NCI-H748 (cell line): Measurements from ENCODE around the gene AMOTL2.
A peak's percentile ranks its signal among the peaks of the same experiment; 100 is the strongest.

Experiments
- DNase-seq: peaks from one replicate; lab custom pipeline; 2025; ENCODE audit not compliant: unreplicated experiment; lab: John Stamatoyannopoulos, UW

Gene AMOTL2

DNA sequence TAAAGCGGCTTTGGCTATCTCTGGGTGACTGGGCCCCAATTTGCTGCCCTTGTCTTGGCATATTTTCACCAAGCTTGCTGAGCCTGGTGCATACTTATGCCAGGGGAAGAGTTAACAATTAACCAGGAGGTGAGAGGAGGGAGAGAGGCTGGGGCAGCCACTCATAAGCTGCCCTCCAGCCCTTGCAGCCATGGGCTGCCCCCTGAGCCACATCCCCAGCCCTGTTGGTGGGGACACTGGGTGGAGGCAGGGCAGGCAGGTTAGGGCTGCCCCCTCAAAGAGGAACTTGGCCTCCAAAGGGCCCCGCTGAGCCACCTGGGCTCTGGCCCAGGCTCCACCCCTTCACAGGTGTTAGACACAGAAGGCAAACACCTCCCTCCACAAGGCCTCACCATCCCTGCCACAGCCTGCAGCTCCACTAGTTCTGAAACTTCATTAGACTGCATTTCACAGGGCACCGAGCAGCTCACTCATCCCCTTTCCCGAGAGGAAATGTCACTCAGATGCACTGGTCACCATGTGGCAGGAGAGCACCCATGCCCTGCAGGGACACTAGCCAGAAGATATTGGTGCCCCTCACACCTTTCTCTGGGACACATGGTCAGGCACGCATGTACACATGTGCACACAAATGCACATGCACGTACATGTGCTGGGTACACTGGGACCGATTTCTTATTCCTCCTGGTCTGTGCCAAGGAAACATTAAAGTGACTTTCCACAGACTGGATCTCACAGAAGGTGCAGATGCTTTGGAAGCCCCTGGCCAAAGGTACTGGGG lies 20.2 kb downstream of the AMOTL2 start:
- DNase-seq: no peak

DNA sequence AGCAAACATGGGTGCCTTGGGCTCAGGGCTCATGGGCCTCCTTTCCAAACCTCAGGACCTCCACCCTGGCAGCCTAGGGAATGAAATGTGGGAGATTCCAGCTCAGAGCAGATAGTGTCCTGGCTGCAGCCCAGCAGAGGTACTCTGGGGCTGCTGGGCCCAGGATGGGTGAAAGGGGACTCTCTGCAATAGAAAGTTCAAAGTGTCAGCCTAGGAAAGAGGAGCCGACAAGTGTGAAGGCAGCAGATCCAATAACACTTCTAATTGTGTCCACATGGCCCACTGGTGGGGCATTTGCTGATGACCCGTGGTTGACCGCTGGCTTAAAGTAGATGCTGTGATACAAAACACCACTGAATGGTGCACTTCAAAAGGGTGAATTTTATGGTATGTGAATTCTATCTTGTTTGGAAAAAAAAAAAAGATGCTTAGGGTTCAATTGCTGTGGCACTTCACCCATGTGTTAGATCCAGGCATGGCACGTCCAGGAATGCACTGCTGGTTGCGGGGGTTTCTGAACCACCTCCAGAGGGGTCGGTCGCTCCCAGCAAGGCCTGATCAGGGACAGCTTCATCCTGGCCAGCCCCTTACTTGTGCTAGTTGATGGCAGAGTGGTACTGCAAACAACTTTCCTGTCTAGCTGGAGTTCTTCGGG lies 20.9 kb downstream of the AMOTL2 start:
- no peak for DNase-seq

DNA sequence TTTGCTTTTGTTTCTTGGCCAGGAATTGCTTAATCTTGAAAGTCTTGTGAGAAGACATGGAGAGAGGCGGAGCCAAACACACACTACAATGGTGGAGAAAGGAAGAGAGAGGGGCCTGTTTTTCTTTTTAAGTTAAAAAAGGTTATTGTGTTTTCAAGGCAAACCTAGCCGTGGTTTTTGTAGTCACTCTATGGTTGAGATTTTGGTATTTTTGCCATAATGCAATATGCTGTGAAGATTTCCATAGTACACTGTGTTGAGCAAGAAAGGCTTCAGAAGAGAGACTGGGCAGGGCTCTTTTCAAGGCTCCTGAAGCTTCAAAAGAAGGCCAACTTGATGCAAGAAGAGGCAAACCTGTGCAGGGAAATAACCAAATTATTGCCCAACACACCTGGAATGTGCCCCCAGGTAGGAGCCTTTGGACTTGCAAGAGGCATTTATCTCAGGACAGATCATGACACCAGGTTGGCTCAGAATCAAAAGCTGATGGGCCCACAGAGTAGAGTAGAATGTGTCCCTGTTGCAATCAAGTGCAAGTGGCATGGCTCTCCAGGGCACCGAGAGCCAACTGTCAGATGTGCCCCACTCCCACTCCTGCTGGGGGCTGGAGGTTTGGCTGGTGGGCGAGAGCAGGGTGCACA lies 22.1 kb downstream of the AMOTL2 start:
- DNase-seq: no peak

DNA sequence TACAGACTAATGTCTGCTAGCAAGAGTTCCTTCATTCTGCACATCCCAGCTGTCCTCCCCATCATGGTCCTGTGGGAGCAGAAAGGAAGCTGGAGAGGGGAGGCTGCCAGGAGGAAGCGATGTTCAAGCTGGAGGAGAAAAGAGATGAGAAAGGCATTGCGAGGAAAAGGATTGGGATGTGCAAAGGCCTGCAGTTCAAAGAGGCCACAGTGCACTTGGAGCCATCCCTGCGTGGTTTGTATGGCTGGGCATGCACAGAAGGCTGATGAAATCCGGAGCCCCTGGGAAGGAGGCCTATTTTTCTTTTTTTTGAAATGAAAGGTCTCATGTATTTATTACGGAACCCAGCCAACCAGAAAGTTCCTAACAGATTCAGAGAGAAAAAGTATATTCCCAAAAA lies 22.8 kb downstream of the AMOTL2 start:
- no peak for DNase-seq

DNA sequence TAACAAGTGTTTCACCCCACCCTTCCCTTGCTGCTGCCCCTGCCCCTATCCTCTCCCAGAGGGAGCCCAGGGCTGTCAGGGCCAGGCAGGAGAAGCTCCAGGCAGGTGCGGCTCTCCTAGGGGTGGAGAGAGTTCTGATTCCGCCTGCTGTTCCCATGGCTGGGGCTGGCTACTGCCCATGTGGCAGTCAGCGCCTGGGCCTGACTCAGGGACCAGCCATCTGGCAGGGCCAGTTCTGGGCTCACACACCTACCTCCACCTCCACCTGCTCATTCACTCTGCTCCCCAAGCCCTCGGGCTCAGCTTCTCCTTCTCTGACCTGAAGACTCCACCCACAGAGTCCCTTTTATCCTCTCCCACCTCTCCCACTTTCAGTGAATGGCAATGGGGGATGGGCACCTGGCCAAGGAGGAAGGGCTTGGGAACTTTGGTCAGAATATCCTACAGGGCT lies 23.4 kb downstream of the AMOTL2 start:
- no peak for DNase-seq

DNA sequence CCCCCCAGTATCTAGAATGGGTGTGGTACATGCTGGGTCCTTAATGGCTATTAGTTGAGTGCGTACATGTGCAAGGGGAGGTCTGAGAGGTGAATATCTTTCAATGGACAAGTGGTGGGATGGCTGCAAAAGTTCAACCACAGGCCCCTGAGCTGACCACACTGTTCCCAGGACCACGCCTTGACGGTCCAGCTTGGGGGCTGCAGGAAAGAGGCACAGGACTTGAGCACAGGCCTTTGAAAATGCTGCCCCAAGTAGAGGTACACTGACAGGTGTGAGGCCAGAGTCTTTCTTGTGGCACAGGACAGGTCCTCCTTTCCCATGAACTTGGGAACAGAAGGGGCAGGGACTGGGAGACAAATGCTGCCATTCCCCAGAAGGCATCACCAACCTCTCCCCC lies 24.0 kb downstream of the AMOTL2 start:
- no peak for DNase-seq

DNA sequence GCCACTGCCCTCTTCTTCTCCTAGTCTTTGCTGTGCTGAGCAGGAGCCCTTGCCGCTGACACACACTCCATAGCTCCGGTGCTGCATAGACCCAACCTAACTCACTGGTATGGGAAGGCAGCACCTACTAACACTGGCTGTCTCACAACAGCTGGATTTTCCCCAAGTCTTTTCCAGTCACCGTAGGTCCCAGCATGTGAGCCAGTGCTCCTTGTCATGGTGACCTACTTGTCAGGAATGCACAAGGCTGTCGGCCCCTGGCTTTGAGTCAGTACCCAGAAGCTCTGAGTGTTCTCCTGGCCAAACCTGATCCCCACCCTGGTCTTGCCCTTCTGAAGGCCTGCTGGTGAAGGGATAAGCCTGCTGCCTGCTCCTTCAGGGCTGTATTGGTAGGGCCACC lies 25.7 kb downstream of the AMOTL2 start:
- no peak for DNase-seq

DNA sequence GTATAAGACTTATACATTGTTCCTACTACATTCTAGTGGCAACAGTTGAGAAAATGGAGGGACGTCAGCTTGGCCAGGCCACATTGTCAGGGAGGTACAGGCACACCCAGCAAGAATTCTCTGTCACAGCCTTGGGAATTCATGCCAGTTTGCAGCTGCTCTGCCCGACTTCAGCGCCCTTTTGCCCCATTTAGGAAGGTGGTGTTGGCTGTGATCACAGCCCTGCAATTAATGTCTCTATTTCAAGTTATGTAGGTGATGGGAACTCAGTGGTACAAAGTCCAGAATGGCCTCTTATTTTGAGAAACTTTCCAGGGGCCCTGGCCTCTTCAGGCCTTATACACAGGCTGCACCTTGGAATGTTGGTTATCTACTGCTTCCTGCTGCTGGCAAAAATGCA lies 26.7 kb downstream of the AMOTL2 start:
- no peak for DNase-seq

DNA sequence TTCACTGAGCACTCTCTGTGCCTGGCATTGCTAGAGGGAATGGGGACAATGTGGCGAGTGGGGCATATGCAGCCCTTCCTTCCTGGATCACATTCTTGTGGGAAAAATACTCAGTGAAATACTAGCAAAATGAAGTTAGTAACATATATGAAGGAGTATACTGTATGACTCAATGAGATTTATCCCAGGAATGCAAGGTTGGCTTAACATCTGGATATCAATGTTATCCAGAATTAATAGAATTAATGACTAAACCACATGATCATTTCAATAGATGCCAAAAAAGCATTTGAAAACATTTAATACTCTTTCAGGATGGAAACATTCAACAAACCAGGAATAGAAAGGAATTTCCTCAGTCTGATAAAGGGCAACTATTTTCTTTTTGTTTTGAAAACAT lies 27.5 kb downstream of the AMOTL2 start:
- DNase-seq: no peak

DNA sequence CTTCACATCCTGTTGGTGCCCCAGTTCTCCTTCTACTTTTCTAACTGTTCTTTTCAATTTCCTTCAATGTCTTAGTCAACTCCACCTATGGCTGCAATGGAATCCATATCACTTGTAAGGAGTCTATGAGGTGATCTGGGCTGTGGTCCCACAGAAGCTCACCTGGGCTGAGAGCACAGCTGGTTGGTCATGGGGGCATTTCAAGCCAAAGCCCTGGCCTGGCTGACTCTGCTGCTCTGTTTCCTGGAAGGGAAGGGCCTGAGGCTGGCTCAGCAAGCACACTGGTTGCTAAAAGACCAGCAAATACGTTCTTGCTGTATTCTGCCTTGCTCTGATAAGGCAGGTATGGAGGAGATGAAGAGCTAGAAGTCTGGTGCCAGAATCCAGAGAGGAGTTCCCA lies 29.0 kb downstream of the AMOTL2 start:
- DNase-seq: no peak

DNA sequence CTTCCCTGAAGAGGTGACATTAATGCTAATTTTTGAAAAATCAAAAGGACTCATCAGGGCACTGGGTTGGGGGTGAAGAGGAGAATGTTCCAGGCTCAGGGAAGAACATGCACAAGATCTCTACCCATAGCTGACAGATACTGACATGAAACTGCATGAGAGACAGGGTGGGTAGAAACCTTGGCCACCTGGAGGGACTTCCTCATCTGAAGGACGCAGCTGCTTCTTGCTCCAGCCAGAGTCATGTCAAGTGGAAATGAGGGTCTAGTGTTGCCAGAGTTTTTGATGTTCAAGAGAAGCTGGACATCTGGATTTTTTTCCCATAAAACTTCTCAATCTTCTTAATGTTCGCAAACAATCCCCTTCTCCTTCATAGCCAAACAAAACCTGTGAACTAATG lies 29.7 kb downstream of the AMOTL2 start:
- DNase-seq: no peak

DNA sequence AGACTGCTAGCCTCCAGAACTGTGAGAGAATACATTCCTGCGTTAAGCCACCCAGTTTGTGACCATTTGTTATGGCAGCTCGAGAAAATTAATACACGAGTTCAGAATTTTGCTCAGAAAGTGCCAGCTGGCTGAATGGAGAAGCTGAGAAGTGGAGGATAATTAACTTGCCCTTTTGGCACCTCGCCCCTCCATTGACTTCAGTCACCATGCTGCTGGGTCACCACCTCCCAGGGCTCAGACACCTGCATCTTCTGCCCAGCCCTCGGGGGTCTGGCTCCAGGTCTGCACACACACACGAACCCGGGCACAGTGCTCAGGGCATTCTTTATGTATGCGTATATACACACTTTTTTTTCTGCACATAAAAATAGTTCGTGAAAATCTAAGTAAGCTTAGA lies 32.0 kb downstream of the AMOTL2 start:
- DNase-seq: no peak

DNA sequence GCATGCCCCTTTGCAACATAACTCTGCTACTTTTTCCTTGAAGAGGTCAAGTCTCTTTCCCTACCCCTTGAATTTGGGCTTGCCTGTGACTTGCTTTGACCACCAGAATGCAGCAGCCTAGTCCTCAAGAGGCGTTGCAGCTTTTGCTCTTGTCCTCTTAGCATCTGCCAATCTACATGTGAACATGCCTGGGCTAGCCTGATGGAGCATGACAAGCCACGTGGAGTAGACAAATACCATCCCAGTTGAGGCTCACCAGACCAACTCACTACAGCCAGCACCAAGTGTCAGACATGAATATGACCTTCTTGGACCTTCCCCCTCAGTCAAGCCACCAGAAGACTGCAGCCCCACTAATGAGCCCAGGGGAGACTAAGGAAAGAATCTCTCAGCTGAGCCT lies 32.9 kb downstream of the AMOTL2 start:
- DNase-seq: peak; percentile 12

DNA sequence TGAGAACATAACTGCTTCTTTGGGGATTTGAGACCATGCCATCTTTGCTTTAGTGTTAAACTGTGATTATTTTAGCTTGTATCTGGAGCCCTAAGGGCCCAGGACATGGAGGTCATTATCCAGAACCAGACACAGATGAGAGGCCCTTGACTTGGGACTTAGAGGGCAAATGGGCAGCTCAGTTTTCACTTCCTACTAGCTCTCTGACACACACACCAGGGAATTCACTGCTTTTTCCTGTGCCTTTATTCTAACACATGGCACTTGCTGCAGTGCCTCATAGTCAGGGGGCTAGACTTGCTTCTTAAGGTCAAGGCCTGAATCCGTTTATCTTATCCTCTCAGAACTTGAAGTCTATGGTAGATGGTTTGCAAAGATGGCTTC lies 33.3 kb downstream of the AMOTL2 start:
- no peak for DNase-seq

DNA sequence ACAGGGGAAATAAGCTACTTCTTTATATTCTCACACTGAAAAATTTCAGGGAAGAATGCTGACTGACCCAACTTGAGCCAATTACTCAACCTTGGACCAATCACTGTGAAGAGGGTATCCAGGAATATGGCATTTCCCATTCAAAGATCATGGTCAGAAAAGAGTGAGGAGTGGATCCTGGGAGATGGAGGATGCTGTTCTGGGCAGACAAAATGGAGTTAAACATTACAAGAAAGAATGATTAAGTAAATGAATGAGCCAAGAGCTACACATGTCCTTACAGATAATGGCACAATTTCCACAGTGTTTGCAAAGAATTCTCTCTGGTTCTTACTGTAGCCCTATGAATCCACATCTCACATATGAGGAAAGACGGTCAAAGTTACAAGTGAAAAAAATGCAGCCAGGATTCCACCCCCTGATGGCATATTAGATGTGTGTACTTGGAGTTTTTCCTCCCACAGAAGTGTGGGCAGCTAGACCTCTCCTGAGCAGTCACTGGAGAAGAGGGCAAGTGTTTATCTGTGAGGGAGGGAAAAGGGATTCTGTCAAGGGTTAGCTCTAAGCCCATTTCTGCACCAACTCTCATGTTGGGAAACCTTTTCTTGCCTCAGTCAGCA lies 33.8 kb downstream of the AMOTL2 start:
- no peak for DNase-seq

DNA sequence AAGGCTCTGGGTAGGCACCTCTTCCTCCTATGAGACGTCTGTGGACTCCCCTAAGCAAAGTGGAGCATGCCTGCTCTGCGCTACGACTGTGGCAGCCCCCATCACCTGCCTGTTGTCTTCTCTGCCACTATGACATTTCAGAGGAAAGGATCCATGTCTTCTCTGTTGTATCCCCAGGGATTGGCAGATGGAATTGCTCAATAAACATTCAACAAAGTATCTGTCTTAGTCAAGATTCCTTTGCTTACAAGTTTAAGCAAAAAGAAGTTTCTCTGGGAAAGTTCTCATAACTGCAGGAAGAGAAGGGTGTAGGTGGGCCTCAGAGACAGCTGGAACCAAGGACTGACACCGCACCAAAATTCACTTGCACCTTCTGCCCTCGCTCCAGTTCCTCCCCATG lies 34.3 kb downstream of the AMOTL2 start:
- no peak for DNase-seq

DNA sequence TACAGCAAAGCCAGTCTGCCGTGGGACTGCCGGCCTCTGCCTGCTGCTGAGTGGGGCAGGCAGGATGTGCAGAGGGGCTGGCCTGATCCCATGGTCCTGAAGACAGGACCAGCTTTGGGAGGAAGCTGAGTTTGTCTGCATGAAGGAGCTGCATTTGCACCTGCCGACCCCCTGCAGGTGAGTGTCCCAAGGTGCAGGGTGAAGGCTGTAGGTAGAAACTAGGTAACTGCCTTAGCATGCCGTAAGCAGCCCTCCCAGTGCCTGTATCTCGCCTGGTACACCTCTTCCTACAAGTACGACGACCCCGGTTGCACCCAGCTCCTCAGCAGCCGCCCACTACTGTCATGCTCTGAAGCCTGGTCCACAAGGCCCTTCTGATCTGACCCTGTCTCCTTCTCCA lies 34.9 kb downstream of the AMOTL2 start:
- no peak for DNase-seq

DNA sequence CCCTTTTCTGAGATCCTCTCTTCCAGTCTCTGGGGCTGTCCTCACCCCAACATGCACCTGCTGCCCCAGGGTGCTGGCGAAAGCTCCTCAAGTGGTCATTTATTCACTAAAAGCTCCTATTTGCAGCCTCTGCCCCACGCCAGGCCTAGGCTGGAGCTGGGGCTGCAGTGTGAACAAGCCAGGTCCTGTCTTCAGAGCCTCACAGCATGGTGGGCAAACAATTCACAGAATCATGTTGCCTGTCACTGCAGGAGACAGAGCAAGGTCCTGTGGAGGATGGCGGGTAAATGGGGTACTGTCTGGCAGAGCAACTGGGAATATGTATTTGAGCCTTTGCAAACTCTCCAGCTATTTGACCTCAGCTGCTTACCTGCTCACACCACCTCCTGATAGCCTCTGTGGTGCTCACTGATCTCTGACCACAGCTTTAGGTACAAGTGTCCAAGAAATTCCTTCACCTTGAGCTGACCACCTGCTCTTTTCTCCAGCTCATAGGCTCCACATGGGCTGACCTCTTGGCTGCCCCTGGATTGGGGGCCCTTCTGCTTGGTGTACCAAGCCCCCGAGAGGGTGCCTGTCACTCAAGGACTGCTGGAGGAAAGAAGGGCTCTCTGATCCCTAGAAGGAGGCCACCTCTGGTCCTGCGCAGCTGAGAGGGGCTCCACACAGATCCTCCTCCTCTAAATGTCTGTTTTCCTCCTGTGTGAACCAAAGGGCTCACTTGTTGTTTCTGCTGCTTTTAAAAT lies 35.6 kb downstream of the AMOTL2 start:
- DNase-seq: no peak

DNA sequence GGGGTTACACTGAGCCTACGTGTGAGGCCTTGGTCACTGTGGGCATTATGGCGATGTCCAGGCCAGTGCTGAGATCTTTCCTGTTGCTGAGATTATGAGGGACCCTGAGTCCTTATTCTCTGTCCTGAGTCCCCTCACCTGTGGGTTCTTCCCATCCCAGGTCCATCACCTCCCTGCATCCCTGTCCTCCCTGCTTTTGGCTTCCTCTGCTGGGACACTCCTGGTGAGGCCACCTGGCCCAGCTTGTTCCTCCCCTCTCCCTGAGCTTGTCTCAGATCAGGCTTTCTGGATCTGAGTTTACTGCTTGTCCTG lies 36.1 kb downstream of the AMOTL2 start:
- DNase-seq: no peak

DNA sequence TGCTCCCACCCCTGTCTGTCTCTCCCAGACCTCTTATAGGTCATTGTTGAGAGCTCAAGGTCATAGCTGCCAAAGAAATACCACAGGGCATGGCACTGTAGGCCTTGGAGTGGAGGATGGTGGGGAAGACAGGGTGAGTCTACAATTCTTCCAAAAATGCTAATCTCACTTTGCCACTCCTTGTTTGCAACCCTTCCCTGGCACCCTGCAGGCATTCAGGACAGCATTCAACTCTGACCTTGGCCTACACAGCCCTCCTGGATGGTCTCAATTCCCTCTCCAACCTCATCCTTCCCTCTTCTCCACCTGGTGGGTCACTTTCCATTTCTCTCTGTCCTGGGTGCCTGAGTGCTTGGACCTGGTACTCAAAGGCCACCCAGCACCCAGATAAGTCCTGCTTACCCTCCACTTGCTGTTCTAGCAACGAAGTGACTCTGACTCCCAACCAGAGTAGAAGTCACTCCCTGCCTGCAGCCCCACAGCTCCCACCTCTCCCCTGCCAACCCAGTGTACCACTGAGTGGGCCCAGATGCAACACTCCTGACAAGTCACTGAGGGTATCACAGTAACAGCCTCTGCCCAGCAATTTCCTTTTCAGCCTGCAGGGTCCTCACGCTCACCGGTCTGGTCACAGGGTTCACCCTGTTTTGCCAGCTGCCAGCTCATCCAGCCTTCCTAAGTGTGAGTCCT lies 36.6 kb downstream of the AMOTL2 start:
- no peak for DNase-seq

DNA sequence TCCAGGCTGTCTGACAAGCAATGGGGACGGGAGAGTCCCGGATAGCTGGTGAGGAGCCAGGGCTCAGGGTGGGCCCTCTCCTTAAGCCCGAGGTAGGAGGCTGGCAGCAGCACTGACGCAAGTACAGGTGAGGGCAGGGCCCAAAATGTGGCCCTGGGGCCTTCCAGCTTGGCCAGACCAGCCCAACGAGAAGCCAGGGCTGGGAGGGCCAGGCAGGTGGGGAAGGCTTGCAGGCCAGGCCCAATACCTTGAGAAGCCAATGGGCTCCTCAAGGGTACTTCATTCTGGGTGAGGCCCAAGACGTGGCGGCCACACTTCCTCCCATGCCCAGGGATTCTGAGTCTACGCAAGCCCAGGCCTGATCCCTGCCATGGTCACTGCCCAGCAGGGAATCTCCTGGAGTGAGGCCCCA lies 37.2 kb downstream of the AMOTL2 start:
- no peak for DNase-seq
